HCT116 (cell line): ENCODE data around the gene JUN. TPM values are rescaled to one million over a fixed set of nuclear protein-coding genes. Genes with fewer than 3 reads are reported as not detected.

Experiments used
- ATAC-seq: fragments of 200-7000 bp; cut with Tn5 transposase; 2 replicates; pipeline ENCODE4 v1.9.1; 2020; ENCODE audit warnings: mild to moderate bottlenecking, moderate library complexity
- BruUV-seq: library from RNA; stranded (reverse); fragments of 400-500 nt; replicated peaks from 2 replicates; lab custom pipeline; 2021; lab: Mats Ljungman, UMichigan
- CTCF ChIA-PET: fragments of 300-600 bp; sonication (Branson Sonifier 250); formaldehyde crosslinking; loops from one replicate; lab custom pipeline; 2021; ENCODE audit warnings: antibody characterized with exemption; lab: Charles Lee
- POLR2A ChIA-PET: fragments of 300-600, 350-600 bp; sonication (Branson Sonifier 250); formaldehyde crosslinking; loops from one replicate; lab custom pipeline; 2021; ENCODE audit warnings: antibody characterized with exemption; lab: Charles Lee
- RAD21 ChIA-PET, 2 experiments: fragments of 300-600 bp; sonication (Branson Sonifier 250); formaldehyde crosslinking; loops; one replicate each; lab custom pipeline; 2023; ENCODE audit warnings: low total read pairs in 2 of 2; ENCODE audit not compliant: uncharacterized antibody in 2 of 2, unreplicated experiment in 2 of 2, low non-redundant PET in 1 of 2; lab: Charles Lee
- DNase-seq: peaks from one replicate; pipeline ENCODE4 v3.0.0-alpha.2; 2010; ENCODE audit warnings: low read depth, low spot score
- H2AFZ ChIP-seq: fragments of 200-600 bp; shearing (Covaris generic), sonication (generic); 2 replicates; pipeline ENCODE4 v1.6.1; 2017; ENCODE audit warnings: low read depth, mixed run types, mixed read lengths, antibody characterized with exemption, low read length; ENCODE audit not compliant: poor library complexity, severe bottlenecking
- H3K27ac ChIP-seq: 2 replicates; pipeline ENCODE4 v1.5.1; 2012; ENCODE audit warnings: low read depth, low read length
- H3K27me3 ChIP-seq: fragments of 200-600 bp; sonication (generic); 2 replicates; pipeline ENCODE4 v1.6.1; 2016; ENCODE audit warnings: mixed run types, low read length, mixed read lengths; ENCODE audit not compliant: insufficient read depth
- H3K36me3 ChIP-seq, 2 experiments: fragments of 200-500 bp in 1 of 2; fragments of 200-600 bp in 1 of 2; sonication (Bioruptor generic) in 1 of 2; sonication (generic) in 1 of 2; 2 replicates each; pipeline versions ENCODE4 v1.5.1 to v1.6.1; 2014 to 2016; ENCODE audit warnings: low read length in 2 of 2, inconsistent platforms in 1 of 2, mixed read lengths in 1 of 2, mixed run types in 1 of 2; ENCODE audit not compliant: insufficient read depth in 2 of 2, control insufficient read depth in 1 of 2
- H3K4me1 ChIP-seq, 2 experiments: fragments of 200-600 bp in 1 of 2; sonication (generic) in 1 of 2; 2 replicates each; pipeline versions ENCODE4 v1.5.1 to v1.6.1; 2012 to 2017; ENCODE audit warnings: low read length in 2 of 2, inconsistent platforms in 1 of 2, mild to moderate bottlenecking in 1 of 2, mixed read lengths in 1 of 2, mixed run types in 1 of 2, moderate library complexity in 1 of 2; ENCODE audit not compliant: insufficient read depth in 2 of 2, control insufficient read depth in 1 of 2
- H3K4me2 ChIP-seq: fragments of 200-600 bp; sonication (generic); 2 replicates; pipeline ENCODE4 v1.6.1; 2017; ENCODE audit warnings: mixed run types, low read length, mixed read lengths
- H3K4me3 ChIP-seq, 2 experiments: fragments of 200-600 bp in 1 of 2; sonication (generic) in 1 of 2; replicated peaks in 1 of 2; 2 replicates each; pipeline ENCODE4 v1.5.1; 2011 to 2016; ENCODE audit warnings: low read length in 2 of 2, control low read depth in 1 of 2, low read depth in 1 of 2, mild to moderate bottlenecking in 1 of 2, mixed read lengths in 1 of 2, mixed run types in 1 of 2
- H3K79me2 ChIP-seq: fragments of 200-600 bp; sonication (generic); 2 replicates; pipeline ENCODE4 v1.6.1; 2017; ENCODE audit warnings: mild to moderate bottlenecking, mixed run types, low read length, moderate library complexity, mixed read lengths; ENCODE audit not compliant: insufficient read depth
- H3K9ac ChIP-seq: fragments of 200-600 bp; sonication (generic); 2 replicates; pipeline ENCODE4 v1.6.1; 2016; ENCODE audit warnings: low read length, mixed read lengths
- H3K9me2 ChIP-seq: fragments of 200-600 bp; sonication (generic), shearing (Covaris generic); 2 replicates; pipeline ENCODE4 v1.6.1; 2017; ENCODE audit warnings: mixed run types, mild to moderate bottlenecking, moderate library complexity; ENCODE audit not compliant: insufficient read depth
- H3K9me3 ChIP-seq, 2 experiments: fragments of 200-500 bp in 1 of 2; fragments of 200-600 bp in 1 of 2; sonication (Bioruptor generic) in 1 of 2; sonication (generic) in 1 of 2; 2 replicates each; pipeline ENCODE4 v1.6.1; 2014 to 2017; ENCODE audit warnings: low read length in 2 of 2, mixed read lengths in 2 of 2, inconsistent platforms in 1 of 2, low read depth in 1 of 2, mild to moderate bottlenecking in 1 of 2, mixed run types in 1 of 2, moderate library complexity in 1 of 2; ENCODE audit not compliant: control insufficient read depth in 1 of 2, insufficient read depth in 1 of 2
- H4K20me1 ChIP-seq: fragments of 200-600 bp; sonication (generic), shearing (Covaris generic); 2 replicates; pipeline ENCODE4 v1.6.1; 2017; ENCODE audit warnings: mixed run types, mild to moderate bottlenecking, moderate library complexity; ENCODE audit not compliant: insufficient read depth
- ATF3 ChIP-seq: IDR thresholded peaks from 2 replicates; pipeline ENCODE4 v1.6.1; 2012
- CEBPB ChIP-seq: IDR thresholded peaks from 2 replicates; pipeline ENCODE4 v1.6.1; 2012; ENCODE audit warnings: low read depth
- EZH2 ChIP-seq: fragments of 200-600 bp; sonication (generic); IDR thresholded peaks from 2 replicates; pipeline ENCODE4 v1.6.1; 2017; ENCODE audit warnings: antibody characterized with exemption, mixed run types
- EZH2phosphoT487 ChIP-seq: fragments of 200-600 bp; IDR thresholded peaks from 2 replicates; pipeline ENCODE4 v1.6.1; 2018; ENCODE audit warnings: antibody characterized with exemption, borderline replicate concordance
- MAX ChIP-seq: IDR thresholded peaks from 2 replicates; pipeline ENCODE4 v1.6.1; 2012
- RAD21 ChIP-seq: IDR thresholded peaks from 2 replicates; pipeline ENCODE4 v1.6.1; 2012; ENCODE audit warnings: low read depth, mild to moderate bottlenecking
- SIN3A ChIP-seq: IDR thresholded peaks from 2 replicates; pipeline ENCODE4 v1.6.1; 2012; ENCODE audit warnings: low read depth
- YY1 ChIP-seq: IDR thresholded peaks from 2 replicates; pipeline ENCODE4 v1.6.1; 2011; ENCODE audit warnings: low read length, low read depth, moderate library complexity, mild to moderate bottlenecking; ENCODE audit not compliant: insufficient replicate concordance; ENCODE audit errors: extremely low read depth
- intact Hi-C: fragments of 100-400 bp; cut with micrococcal nuclease; formaldehyde crosslinking; loops from 2 replicates; pipeline ENCODE4 v1.10.0; 2022
- total RNA-seq: library from RNA; stranded (reverse); gene quantifications from one replicate; pipeline ENCODE4 v1.2.1, GENCODE V29; 2021; ENCODE audit not compliant: unreplicated experiment
- TF ChIP-seq, protein P1 (sequence below): IDR thresholded peaks from 2 replicates; pipeline ENCODE4 v1.6.1; 2011; ENCODE audit warnings: mild to moderate bottlenecking, low read length, moderate library complexity; ENCODE audit not compliant: insufficient replicate concordance; ENCODE audit errors: extremely low read depth

JUN gene
- total RNA-seq, 1 experiment from 2014 or later = 18.7 TPM

DNA sequence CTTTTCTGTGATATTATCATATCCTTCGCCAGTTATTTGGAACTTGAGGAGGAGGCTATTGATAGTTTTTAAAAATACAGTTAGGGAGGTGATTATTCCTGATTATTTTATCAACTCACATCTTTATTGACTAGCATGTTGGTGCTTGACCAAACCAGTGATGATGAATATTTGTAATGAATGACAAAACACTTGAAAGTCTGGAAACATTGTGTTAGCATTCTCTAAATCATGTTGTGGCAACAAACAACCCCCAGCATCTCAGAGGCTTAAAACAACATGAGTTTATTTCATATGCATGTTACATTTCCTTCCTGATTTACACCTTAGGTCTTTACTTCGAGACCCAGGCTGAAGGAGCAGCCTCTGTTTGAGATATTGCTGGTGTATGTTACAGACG is 10.7 kb upstream of the JUN start (continued):
- TF ChIP-seq EZH2 = no peak

DNA sequence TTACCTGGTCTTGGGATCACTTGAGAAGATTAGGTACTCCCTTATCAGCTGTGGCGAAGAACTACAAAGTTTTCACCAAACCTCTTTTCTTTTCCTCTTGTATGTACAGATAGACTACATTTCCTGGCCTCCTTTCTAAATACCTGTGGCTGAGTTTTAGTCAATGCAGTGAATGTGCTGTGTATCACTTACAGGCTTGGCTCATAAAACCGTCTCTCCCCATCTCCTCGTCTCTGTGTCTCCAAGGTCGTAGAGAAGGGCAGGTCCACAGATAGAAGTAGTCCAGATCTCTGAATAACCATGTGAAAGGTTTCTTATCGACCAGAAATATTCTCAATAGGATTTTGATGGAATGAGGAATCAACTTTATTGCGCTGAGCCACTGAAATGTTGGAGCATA is 9.0 kb upstream of the JUN start:
- ATAC-seq = no peak
- no peak for TF ChIP-seq CEBPB
- no peak for TF ChIP-seq ATF3
- Histone ChIP-seq H3K79me2 (no peaks in the 10 kb centered on the region), H3K4me2 (no peak overlapping the region), H3K4me1 (no peaks in the 10 kb centered on the region), H3K9ac (no peak overlapping the region), H3K9me3 (no peaks in the 10 kb centered on the region), H3K9me2 (no peaks in the 10 kb centered on the region), H2AFZ (no peak overlapping the region), H4K20me1 (no peaks in the 10 kb centered on the region), H3K4me3 (no peak overlapping the region), H3K27ac (no peak overlapping the region), H3K36me3 (no peaks in the 10 kb centered on the region), H3K27me3 (no peaks in the 10 kb centered on the region)
- BruUV-seq = no TSS peak
- intact Hi-C loops = no loop called here
- POLR2A ChIA-PET = no interaction called here
- DNase-seq = no peak
- CTCF ChIA-PET = no interaction called here
- RAD21 ChIA-PET = no interaction called here

DNA sequence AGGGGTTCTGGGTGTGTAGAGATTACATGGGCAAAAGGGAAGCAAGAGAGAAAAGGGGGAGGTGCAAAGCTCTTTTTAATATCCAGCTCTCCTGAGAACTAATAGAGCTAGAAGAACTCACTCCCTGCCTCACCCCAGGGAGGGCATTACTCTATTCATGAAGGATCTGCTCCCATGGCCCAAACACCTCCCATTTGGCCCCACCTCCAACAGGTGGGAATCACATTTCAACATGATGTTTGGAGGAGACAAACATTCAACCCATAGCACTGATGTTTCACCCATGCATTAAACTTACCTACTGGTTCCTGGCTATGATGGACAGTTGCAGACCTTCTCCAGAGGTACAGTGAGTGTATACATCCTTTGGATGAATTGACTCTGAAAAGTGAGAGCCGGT is 7.3 kb upstream of the JUN start:
- no peaks in the 10 kb centered on the region for H4K20me1 ChIP-seq
- ATAC-seq = no peak
- BruUV-seq = no TSS peak

More for the DNA sequence above, 7.3 kb upstream of the JUN start:
- Histone ChIP-seq H3K36me3 (no peaks in the 10 kb centered on the region), H3K79me2 (no peaks in the 10 kb centered on the region), H3K9me2 (no peaks in the 10 kb centered on the region), H3K9me3 (no peaks in the 10 kb centered on the region), H3K4me2 (no peak overlapping the region), H3K4me3 (no peak overlapping the region), H2AFZ (no peak overlapping the region), H3K27ac (no peak overlapping the region), H3K27me3 (no peaks in the 10 kb centered on the region), H3K4me1 (peaks cover under 1 to 2% of the 10 kb centered on the region in 2 experiments; a peak in 1 of 4 replicates), H3K9ac (no peak overlapping the region)
- POLR2A ChIA-PET = no interaction called here
- CTCF ChIA-PET = no interaction called here
- RAD21 ChIA-PET = no interaction called here
- TF ChIP-seq MAX (no peak), YY1 (no peak), SIN3A (no peak), EZH2phosphoT487 (no peak), RAD21 (no peak)
- TF ChIP-seq, protein P1, sequence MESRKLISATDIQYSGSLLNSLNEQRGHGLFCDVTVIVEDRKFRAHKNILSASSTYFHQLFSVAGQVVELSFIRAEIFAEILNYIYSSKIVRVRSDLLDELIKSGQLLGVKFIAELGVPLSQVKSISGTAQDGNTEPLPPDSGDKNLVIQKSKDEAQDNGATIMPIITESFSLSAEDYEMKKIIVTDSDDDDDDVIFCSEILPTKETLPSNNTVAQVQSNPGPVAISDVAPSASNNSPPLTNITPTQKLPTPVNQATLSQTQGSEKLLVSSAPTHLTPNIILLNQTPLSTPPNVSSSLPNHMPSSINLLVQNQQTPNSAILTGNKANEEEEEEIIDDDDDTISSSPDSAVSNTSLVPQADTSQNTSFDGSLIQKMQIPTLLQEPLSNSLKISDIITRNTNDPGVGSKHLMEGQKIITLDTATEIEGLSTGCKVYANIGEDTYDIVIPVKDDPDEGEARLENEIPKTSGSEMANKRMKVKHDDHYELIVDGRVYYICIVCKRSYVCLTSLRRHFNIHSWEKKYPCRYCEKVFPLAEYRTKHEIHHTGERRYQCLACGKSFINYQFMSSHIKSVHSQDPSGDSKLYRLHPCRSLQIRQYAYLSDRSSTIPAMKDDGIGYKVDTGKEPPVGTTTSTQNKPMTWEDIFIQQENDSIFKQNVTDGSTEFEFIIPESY = no peak
- no peak for DNase-seq
- intact Hi-C loops = no loop called here
